ENCODE measurements around the gene TAAR6. TPM values are rescaled to one million over a fixed set of nuclear protein-coding genes. Genes with fewer than 3 reads are reported as not detected.

Gene TAAR6
- total and polyA plus RNA-seq, 9 of the 15 experiments (the other 6 are each of a cell fraction or from before 2014, with no cell fraction given), result not detected

DNA sequence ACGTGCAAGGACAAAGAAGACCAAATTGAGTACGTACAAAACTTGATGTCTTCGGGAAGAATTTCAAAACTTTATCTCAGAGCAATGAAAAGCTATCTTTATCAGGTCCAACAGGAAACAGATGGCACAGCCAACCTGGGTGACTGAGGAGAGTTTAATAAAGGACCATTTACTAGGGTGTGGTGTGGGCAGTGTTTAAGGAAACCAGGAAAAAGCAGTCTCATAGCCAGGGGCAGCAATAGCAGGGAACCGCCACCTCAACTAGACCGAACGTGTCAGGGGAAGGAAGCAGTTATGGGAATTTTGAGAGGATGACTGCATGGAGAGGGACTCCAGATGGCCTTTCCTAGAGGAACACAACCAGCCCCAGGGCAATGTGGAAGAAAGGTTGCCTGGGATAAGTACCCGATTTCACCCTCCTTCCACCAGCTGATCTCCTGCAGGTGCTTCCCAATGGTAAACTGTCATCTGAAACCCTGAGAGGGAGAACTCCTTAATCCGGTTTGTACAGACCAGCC, 34.6 kb downstream of the TAAR6 start (continued):
- no peak for TF ChIP-seq CBX3 (IDR thresholded peaks at IDR 0.05; ENCODE audit: borderline replicate concordance in 1 of 2, low read length in 2 of 2)
- no peak for TF ChIP-seq LARP7 (IDR thresholded peaks at IDR 0.05)
- no peak for TF ChIP-seq ZNF354B (CRISPR knock-in tag; IDR thresholded peaks at IDR 0.05)

DNA sequence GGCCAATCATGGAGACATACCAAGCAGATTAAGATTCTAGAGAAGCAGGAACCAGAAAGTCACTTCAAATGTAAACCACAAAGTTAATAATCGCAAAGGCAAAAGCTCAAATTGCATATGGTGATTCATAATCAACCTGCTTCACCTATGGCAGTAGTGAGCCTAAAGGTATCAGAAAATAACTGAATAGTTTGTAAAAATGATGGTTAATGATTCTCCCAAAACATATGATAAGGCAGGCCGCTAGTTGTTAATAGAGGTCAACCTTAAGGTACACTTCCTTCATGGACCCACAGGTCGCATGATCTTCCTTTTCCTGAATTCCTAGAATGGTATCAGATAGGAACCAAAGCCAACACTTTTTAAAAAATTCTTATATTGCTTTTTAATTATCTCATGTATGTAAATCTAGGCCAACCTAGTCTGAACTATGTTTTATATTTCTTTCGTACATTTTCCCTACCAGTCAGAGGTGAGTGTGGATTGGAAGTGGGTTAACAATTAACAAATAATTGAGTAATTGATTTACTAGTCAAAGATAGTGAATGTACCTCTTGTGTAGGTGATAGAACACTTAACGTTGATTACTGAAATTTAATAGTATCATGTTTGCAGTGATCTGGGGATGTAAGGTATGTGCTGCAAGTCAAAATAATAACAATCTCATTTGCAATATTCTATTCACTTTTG, 37.6 kb downstream of the TAAR6 start:
- no peak for ATAC-seq
- no peak overlapping the region for H2AFZ ChIP-seq (ENCODE audit: low read depth, low read length)
- in situ Hi-C loops (cut with MboI) (no loop called here), intact Hi-C loops (cut with micrococcal nuclease) (no loop called here)
- H3K4me2 ChIP-seq (ENCODE audit: insufficient read depth, low read length), result no peak overlapping the region
- no peaks in the 10 kb centered on the region for H3K79me2 ChIP-seq (ENCODE audit: control insufficient read depth, insufficient read depth, low read length)
- H3K4me1 ChIP-seq (replicated peaks in 1 of 2; ENCODE audit: control insufficient read depth in 2 of 2, insufficient read depth in 2 of 2, low read length in 2 of 2), result no peaks in the 10 kb centered on the region
- no peak for FAIRE-seq
- H3K9ac ChIP-seq (ENCODE audit: insufficient read depth in 1 of 2, low read depth in 2 of 2, low read length in 2 of 2), result no peak overlapping the region
- ChIA-PET CTCF (ENCODE audit: low intra/inter-chr PET ratio) (no interaction called here), POLR2A (no interaction called here)
- BruUV-seq (replicated peaks), result no TSS peak
- no peak overlapping the region for H3K4me3 ChIP-seq
- DNase-seq (ENCODE audit: extremely low read depth in 1 of 4, low spot score in 3 of 4), result no peak
- H3K9me3 ChIP-seq (replicated peaks; ENCODE audit: control insufficient read depth, insufficient read depth, low read depth, low read length), result no peaks in the 10 kb centered on the region
- H3K27me3 ChIP-seq (ENCODE audit: control insufficient read depth in 2 of 2, insufficient read depth in 2 of 2, low read length in 2 of 2), result peaks cover 0 to 4% of the 10 kb centered on the region in 2 experiments; a peak in 1 of 5 replicates
- H3K9me1 ChIP-seq (ENCODE audit: control insufficient read depth, insufficient read depth, low read length), result no peaks in the 10 kb centered on the region
- 0% methylated on average over 5 of the region's 5 CpGs for WGBS (ENCODE audit: insufficient coverage, low coverage, missing lambda C conversion rate)
- TF ChIP-seq, protein P1, sequence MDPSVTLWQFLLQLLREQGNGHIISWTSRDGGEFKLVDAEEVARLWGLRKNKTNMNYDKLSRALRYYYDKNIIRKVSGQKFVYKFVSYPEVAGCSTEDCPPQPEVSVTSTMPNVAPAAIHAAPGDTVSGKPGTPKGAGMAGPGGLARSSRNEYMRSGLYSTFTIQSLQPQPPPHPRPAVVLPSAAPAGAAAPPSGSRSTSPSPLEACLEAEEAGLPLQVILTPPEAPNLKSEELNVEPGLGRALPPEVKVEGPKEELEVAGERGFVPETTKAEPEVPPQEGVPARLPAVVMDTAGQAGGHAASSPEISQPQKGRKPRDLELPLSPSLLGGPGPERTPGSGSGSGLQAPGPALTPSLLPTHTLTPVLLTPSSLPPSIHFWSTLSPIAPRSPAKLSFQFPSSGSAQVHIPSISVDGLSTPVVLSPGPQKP (CRISPR knock-in tag; IDR thresholded peaks at IDR 0.05), result no peak
- TF ChIP-seq STAT5A (IDR thresholded peaks at IDR 0.05; ENCODE audit: borderline replicate concordance, low read length) (no peak), ZNF354B (CRISPR knock-in tag; IDR thresholded peaks at IDR 0.05) (no peak), GTF2E2 (tag; IDR thresholded peaks at IDR 0.05) (no peak), EP400 (IDR thresholded peaks at IDR 0.05) (no peak), XRCC5 (IDR thresholded peaks at IDR 0.05; ENCODE audit: low read depth, low read length) (no peak), FOXJ2 (tag; IDR thresholded peaks at IDR 0.05) (no peak)
- no peak overlapping the region for H3K27ac ChIP-seq (ENCODE audit: extremely low read depth, low read depth, low read length)
- H4K20me1 ChIP-seq (replicated peaks; ENCODE audit: control insufficient read depth, insufficient read depth, low read length), result no peaks in the 10 kb centered on the region
- H3K36me3 ChIP-seq (ENCODE audit: control insufficient read depth, insufficient read depth, low read length), result no peaks in the 10 kb centered on the region
